ENCODE measurements around the gene BABAM1.

Gene BABAM1

DNA sequence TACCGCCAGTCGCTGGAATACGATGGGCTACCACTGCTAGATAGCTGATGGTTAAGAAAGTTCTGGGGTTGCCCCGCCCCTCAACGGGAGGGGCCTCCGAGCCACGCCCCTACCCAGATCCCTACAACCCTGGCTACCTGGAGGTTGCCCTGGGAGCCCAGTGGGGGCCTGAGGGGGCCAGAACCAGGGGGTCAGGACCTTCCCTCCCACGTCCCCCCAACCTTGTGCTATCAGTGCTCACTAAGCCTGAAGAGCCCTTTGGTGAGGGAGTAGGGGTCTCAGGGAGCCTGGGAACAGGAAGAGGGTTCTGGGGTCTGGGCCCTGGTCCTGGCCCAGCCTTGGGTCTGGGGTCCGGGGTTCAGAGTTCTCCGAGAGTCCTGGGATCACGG is 32.3 kb upstream of the BABAM1 start:
- H3K9ac ChIP-seq = no peak overlapping the region
- no peak overlapping the region for H3K27ac ChIP-seq
- no peaks in the 10 kb centered on the region for H3K36me3 ChIP-seq (ENCODE audit: control insufficient read depth, insufficient read depth, low read length)

DNA sequence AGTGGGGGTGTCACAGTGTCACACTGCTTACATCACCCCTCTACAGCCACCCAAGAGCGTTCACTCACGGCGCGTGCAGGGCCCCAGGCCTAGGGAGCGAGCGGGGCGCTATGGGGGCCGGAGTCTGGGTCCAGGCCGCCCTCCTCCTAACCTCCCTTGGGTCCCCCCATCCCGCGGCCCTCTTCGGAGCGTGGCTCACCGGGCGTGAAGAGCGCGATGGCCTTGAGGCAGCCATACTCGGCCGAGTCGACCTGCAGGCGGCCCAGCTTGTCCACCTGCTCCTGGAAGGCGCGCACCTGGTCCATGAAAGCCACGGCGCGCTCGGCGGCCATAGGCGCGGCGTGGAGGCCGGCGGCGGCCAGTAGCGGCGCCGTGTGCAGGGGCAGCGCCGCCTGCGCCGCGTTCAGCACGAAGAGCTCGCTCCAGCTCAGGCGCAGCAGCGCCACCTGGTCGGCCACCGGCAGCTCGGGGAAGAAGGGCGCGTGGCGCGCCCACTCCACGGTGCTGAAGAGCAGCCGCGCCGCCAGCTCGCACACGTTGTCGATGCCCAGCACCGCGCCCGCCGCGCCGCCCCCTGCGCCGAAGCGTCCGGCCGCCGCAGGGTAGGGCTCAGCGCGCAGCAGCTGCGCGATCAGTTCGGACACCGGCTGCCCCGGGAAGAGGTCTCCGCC is 31.8 kb upstream of the BABAM1 start:
- no peak overlapping the region for H3K9ac ChIP-seq
- peak overlapping the region; percentile 64 for H2AFZ ChIP-seq
- H3K79me2 ChIP-seq = peaks cover 11% of the 10 kb centered on the region

More for the DNA sequence above, 32.3 kb upstream of the BABAM1 start:
- Histone ChIP-seq H3K4me3 (ENCODE audit: low read depth, low read length) (no peak overlapping the region), H2AFZ (no peak overlapping the region), H3K4me2 (ENCODE audit: low read length) (peak overlapping the region; percentile 81), H3K27me3 (ENCODE audit: control insufficient read depth, insufficient read depth, low read length) (no peaks in the 10 kb centered on the region), H3K4me1 (peaks cover 16% of the 10 kb centered on the region), H3K9me3 (ENCODE audit: control insufficient read depth, low read length) (no peaks in the 10 kb centered on the region), H3K79me2 (peaks cover 11% of the 10 kb centered on the region)
- TF ChIP-seq, protein P1, sequence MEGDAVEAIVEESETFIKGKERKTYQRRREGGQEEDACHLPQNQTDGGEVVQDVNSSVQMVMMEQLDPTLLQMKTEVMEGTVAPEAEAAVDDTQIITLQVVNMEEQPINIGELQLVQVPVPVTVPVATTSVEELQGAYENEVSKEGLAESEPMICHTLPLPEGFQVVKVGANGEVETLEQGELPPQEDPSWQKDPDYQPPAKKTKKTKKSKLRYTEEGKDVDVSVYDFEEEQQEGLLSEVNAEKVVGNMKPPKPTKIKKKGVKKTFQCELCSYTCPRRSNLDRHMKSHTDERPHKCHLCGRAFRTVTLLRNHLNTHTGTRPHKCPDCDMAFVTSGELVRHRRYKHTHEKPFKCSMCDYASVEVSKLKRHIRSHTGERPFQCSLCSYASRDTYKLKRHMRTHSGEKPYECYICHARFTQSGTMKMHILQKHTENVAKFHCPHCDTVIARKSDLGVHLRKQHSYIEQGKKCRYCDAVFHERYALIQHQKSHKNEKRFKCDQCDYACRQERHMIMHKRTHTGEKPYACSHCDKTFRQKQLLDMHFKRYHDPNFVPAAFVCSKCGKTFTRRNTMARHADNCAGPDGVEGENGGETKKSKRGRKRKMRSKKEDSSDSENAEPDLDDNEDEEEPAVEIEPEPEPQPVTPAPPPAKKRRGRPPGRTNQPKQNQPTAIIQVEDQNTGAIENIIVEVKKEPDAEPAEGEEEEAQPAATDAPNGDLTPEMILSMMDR (IDR thresholded peaks at IDR 0.05) = no peak

DNA sequence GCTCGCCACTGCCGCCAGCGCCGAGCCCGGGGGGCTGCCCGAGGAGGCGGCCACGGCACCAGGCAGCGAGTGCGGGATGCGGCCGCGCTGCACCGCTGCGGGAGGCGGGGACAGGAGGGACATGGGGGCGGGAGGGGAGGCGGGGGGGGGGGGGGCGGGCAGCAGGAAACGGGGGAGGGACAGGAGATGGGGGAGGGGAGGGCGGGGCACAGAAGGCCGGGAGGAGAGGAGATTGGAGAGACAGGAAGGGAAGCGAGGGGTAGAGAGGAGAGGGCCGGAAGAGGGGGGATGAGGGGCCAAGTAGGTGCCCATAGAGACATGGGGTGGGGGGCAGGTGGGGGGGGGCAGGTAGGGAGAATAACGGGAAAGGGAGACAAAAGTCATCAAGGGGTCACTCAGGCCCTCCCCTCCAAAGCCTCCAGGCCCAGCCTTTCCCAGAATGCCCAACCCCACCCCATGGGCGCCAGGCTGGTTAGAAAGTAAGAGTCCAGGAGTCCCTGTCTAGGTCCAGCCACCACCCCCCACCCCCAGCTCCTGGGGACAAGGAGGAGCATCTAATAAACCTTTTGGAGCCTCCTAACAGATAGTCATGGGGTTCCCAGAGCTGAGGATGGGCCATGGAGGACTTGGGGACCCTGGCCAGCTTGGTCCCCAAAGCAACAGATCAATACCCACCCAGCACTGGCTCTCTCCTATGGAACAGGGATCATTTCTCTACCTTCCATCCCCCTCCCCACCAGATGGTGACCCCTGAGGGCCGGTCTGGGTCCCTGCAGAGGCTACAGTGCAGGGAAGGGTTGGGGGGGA is 31.1 kb upstream of the BABAM1 start:
- peak overlapping the region; percentile 32 for H3K27ac ChIP-seq

More for the DNA sequence above, 31.8 kb upstream of the BABAM1 start:
- H3K27me3 ChIP-seq (ENCODE audit: control insufficient read depth, insufficient read depth, low read length) = no peaks in the 10 kb centered on the region
- peaks cover 16% of the 10 kb centered on the region for H3K4me1 ChIP-seq
- H3K4me3 ChIP-seq (ENCODE audit: low read depth, low read length) = peak overlapping the region; percentile 16
- TF ChIP-seq, protein P1 (IDR thresholded peaks at IDR 0.05) = peak; percentile 59
- peak overlapping the region; percentile 81 for H3K4me2 ChIP-seq (ENCODE audit: low read length)
- H3K36me3 ChIP-seq (ENCODE audit: control insufficient read depth, insufficient read depth, low read length) = no peaks in the 10 kb centered on the region
- no peaks in the 10 kb centered on the region for H3K9me3 ChIP-seq (ENCODE audit: control insufficient read depth, low read length)
- H3K27ac ChIP-seq = peak overlapping the region; percentile 55

DNA sequence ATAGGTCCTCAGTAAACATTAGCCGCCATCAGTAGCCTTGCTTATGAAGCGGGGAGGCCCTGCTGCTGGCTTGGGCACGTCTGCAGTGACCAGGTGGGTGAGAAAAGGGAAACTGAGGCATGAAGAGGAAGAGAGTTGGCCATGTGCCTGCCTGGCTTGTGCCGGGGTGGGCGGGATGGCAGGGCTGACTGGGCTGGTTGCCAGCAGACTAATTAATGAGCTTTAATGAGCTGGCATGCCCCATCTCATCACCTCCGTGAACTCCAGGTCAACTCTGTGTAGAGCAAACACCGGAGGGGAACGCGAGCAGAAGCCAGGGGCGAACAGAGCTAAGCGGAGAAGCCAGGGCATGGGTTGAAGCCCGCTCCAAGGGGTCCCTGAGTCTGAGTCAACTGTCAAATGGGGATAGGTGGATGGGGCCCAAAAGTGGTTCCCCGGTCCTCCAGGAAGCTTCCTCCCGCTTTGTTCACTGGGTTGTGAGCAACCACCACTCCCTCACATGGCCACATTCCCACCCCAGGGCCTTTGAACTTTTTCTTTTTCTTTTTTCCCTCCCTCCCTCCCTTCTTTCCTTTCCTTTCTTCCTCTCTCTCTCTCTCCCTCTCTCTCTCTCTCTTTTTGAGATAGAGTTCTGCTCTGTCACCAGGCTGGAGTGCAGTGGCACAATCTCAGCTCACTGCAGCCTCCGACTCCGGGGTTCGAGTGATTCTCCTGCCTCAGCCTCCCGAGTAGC is 30.3 kb upstream of the BABAM1 start:
- TF ChIP-seq, protein P1 (IDR thresholded peaks at IDR 0.05) = no peak
- H3K9ac ChIP-seq = no peak overlapping the region
- no peaks in the 10 kb centered on the region for H3K36me3 ChIP-seq (ENCODE audit: control insufficient read depth, insufficient read depth, low read length)
- no peak overlapping the region for H3K4me2 ChIP-seq (ENCODE audit: low read length)
- no peak overlapping the region for H2AFZ ChIP-seq
- peaks cover 16% of the 10 kb centered on the region for H3K4me1 ChIP-seq
- H3K4me3 ChIP-seq (ENCODE audit: low read depth, low read length) = no peak overlapping the region
- H3K27me3 ChIP-seq (ENCODE audit: control insufficient read depth, insufficient read depth, low read length) = no peaks in the 10 kb centered on the region
- H3K9me3 ChIP-seq (ENCODE audit: control insufficient read depth, low read length) = no peaks in the 10 kb centered on the region
- H3K79me2 ChIP-seq = peaks cover 11% of the 10 kb centered on the region
- H3K27ac ChIP-seq = peak overlapping the region; percentile 32

More for the DNA sequence above, 31.1 kb upstream of the BABAM1 start:
- H2AFZ ChIP-seq = peak overlapping the region; percentile 64
- peaks cover 16% of the 10 kb centered on the region for H3K4me1 ChIP-seq
- H3K4me3 ChIP-seq (ENCODE audit: low read depth, low read length) = peak overlapping the region; percentile 13
- H3K36me3 ChIP-seq (ENCODE audit: control insufficient read depth, insufficient read depth, low read length) = no peaks in the 10 kb centered on the region
- H3K79me2 ChIP-seq = peaks cover 11% of the 10 kb centered on the region
- TF ChIP-seq, protein P1 (IDR thresholded peaks at IDR 0.05) = no peak
- no peak overlapping the region for H3K9ac ChIP-seq
- peak overlapping the region; percentile 81 for H3K4me2 ChIP-seq (ENCODE audit: low read length)
- no peaks in the 10 kb centered on the region for H3K9me3 ChIP-seq (ENCODE audit: control insufficient read depth, low read length)
- no peaks in the 10 kb centered on the region for H3K27me3 ChIP-seq (ENCODE audit: control insufficient read depth, insufficient read depth, low read length)
